DMS53 treated with DMSO at 0.1 percent for 48 hours (cell line): Measurements from ENCODE around the gene PNLIPRP2.

ENCODE experiments used
- DNase-seq: peaks from one replicate; lab custom pipeline; 2025; ENCODE audit not compliant: unreplicated experiment; lab: John Stamatoyannopoulos, UW

PNLIPRP2 gene

DNA sequence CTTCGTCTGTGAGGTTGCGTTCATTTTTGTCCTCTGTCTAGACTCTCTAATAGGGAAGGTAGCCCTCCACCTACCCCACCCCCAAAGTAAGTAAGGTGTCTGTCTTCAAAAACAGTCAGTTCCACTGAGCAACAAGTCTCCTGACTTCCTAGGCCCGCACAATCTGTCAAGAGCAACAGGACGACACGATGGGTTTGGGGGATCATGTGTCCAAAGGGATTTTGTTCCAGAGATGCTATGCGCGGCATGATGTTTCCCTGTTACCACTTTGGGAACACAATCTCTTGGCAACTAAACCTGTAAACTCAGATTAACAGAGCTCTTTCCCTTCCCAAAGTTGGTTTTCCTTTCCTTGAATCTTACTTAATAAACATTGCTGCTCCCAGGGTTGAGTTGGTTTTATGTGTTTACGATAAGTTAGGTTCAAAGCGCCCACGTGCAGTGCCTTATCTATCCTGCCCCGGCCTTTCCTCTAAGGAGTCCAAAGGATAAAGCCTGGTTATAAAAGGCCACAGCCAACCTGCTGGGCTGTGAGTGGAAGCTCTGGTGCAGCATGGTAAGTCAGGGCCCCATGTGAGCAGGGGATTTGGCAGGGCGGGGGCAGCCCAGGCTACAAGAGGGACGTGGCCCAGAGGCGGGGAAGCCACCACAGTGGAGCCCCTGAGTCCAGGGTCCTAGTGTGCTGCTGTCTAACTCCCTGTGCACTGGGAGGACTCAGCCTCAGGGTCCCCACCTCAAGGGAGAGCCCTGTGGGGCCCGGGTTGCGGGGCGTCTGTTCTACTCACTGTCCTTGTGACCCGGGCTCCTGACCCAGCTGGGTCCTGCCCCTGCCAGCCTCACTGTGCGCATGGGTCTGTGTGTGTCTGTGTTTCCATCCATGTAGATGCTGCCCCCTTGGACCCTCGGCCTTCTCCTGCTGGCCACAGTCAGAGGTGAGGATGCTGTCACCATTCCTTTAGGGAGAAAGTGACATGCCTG is at the start of gene PNLIPRP2:
PNLIPRP2 (plus strand) TSS at position 531 of the 978 bp plus-strand sequence.
- no peak for DNase-seq

DNA sequence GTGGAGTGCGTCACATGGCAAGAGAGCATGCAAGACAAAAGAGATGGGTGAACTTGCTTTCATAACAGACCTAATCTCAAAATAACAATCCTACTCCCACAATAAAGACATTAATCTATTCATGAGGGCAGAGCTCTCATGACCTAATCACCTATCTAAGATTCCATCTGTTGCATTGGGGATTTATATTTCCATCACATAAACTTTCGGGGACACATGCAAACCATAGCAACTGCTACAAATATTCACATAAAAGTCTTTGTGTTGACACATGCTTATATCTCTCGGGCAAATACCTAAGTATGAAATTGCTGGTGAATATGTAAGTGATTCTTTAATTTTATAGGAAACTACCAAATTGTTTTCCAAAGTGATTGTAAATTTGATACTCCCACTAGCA is 46.0 kb upstream of the PNLIPRP2 start:
- no peak for DNase-seq

- DNase-seq, result no peak
Observed at GRCh38 chr10:116587878-116588591, 32.7 kb upstream of the PNLIPRP2 start.

- DNase-seq, result no peak
Observed at GRCh38 chr10:116588995-116589394, 31.8 kb upstream of the PNLIPRP2 start.

DNA sequence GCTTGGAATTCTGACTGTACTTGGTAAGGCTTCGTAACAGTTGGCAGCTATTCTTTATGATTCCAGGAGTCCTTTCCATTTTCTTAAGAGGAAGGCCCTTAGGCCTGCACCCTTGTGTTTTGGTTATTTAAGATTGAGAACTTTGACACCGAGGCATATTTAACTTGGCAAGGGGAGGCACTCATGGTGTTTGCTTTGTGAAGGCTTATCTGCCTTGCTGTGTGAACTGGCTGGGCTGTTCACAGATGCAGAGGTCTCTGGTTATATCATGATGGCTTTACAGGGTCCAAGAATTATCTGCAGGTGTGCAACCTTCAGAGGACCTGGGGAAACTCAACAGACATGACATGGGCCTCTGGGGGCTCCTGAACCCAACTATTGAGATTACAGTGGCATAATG is 30.8 kb upstream of the PNLIPRP2 start:
- DNase-seq, result no peak

- no peak for DNase-seq
Observed at GRCh38 chr10:116590590-116591444, 29.9 kb upstream of the PNLIPRP2 start, which contains the start of gene PNLIPRP1. TSS of gene PNLIPRP1 (plus strand) at chr10:116590959. CDS start at chr10:116591130, 171 bp downstream.

DNA sequence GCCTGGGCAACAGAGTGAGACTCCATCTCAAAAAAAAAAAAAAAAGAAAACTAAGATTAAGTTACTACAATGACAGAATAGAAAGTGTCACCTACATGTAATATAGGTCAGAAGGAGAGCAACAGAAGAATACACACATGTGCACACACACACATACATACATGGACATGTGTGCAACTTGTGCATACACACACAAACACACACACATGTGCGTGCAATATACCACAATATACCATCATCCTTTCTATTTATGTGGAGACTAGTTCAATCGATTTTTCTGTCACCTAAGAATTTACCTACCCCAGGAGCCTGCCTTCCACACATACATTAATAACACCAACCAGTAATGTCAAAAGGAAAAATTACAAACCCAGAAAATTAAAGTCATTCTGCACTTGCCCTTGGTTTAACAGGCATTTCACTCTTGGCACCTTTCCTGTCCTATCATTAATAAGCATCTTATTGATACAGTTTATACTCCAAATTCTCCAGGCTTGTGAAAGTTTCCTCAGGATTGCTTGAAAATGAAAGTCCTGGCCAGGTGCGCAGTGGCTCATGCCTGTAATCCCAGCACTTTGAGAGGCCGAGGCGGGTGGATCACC is 27.5 kb upstream of the PNLIPRP2 start:
- DNase-seq, result no peak

DNA sequence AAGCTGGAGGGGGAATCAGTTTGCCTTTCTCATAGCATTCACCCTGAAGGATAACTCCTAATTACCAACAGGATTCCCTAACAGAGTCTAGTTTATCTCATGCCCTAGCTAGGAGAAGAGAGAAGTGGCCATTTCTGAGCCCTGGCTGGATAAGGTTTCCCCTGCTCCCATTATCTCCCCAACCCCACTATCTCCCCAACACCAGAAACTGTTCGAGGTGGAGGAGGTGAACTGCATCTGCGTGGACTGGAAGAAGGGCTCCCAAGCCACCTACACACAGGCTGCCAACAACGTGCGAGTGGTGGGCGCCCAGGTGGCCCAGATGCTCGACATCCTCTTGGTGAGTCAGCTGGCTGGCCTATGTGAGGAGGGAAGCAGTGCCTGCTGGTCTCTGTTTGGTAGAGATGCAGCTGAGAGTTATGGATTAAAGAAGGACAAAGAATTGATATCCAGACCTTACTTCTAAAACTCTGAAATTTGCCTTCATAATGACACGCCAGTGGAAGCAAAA is 26.2 kb upstream of the PNLIPRP2 start:
- DNase-seq, result no peak

GRCh38 chr10:116596062-116596461 is 24.7 kb upstream of the PNLIPRP2 start:
- DNase-seq, result no peak

DNA sequence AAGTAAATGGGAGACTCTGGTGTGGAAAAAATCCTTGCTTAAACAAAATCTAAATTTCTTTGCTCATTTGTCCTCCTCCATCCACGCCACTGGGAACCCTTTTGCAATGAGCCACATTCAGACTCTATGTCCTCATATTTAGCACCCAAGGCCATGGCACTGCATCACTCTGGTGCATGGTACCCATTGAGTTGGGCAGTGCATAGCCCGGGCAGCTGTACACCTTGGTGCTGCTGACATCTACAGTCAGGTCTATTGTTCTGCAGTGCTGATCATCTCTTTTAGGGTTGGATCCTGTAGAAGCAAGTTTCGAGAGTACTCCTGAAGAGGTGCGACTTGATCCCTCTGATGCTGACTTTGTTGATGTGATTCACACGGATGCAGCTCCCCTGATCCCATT is 23.2 kb upstream of the PNLIPRP2 start:
- no peak for DNase-seq

GRCh38 chr10:116598329-116598728 is 22.4 kb upstream of the PNLIPRP2 start:
- DNase-seq, result no peak

- no peak for DNase-seq
Observed at GRCh38 chr10:116599991-116600390, 20.8 kb upstream of the PNLIPRP2 start.

- no peak for DNase-seq
Observed at GRCh38 chr10:116602648-116603400, 17.9 kb upstream of the PNLIPRP2 start.

DNA sequence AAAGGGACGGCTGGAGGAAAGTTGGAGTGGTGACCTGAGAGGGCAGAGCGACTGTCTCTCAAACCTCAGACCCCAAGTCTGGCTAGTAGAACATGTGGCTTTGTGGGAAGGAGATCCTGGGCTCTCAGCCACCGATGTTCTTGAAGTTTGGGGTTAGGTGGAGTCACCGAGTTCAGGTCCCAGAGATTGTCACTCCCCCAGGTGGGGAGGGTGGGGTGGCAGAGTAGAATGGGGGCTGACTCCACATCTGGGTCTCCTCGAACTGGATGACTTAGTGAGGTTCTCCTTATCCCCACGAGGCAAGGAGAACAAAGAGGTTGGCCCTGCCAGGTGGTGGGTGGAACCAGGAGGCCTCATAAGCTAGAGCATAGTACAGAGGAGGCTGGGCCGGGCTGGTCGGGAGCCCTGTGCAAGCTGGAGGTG is 14.7 kb upstream of the PNLIPRP2 start:
- DNase-seq, result no peak

- no peak for DNase-seq
Observed at GRCh38 chr10:116607336-116607735, 13.4 kb upstream of the PNLIPRP2 start.

GRCh38 chr10:116608686-116609594 is 11.8 kb upstream of the PNLIPRP2 start:
- no peak for DNase-seq

DNA sequence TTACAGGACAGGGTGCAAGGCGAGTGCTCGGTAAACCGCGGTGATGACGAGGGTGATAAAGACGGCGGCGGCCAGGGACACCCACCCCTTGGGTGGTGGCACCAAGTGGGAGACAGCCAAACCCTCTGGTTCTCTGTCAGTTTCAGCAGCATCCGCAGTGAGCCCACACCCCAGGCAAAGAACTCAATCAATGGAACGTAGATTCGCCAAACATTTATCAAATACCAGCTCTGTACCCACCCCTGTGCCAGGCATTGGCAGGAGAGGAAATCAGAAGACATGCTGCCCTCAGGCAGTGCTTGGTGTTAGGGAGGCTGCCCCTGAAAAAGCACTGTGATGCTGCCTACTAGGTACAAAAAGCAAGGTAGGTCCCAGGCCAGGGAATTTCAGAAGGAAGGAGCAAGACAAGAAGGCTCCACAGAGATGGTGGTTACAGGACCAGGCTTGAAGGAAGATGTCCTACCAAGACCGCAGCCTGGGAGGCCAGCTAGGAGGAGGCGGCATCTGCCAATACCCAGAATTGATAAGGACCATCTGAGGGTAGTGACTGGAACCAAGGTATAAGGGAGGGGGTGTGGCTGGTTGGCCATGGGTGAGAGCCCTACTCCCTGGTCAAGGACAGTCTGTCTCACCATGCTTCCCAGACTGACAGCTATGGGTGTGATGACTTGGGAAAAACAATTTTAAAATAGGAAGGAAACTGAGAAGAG is 10.2 kb upstream of the PNLIPRP2 start:
- DNase-seq, result no peak

GRCh38 chr10:116611153-116611545 is 9.6 kb upstream of the PNLIPRP2 start:
- DNase-seq, result no peak
